Activated CD4-positive, alpha-beta T cell treated with anti-CD3 and anti-CD28 coated beads for 24 hours (primary cell): ENCODE measurements around the gene CDH9.

Experiments
- DNase-seq, 2 donors: peaks; one replicate each; pipeline ENCODE4 v3.0.0-alpha.2; 2020; ENCODE audit warnings: low read depth in 2 of 2

Gene CDH9, protein sequence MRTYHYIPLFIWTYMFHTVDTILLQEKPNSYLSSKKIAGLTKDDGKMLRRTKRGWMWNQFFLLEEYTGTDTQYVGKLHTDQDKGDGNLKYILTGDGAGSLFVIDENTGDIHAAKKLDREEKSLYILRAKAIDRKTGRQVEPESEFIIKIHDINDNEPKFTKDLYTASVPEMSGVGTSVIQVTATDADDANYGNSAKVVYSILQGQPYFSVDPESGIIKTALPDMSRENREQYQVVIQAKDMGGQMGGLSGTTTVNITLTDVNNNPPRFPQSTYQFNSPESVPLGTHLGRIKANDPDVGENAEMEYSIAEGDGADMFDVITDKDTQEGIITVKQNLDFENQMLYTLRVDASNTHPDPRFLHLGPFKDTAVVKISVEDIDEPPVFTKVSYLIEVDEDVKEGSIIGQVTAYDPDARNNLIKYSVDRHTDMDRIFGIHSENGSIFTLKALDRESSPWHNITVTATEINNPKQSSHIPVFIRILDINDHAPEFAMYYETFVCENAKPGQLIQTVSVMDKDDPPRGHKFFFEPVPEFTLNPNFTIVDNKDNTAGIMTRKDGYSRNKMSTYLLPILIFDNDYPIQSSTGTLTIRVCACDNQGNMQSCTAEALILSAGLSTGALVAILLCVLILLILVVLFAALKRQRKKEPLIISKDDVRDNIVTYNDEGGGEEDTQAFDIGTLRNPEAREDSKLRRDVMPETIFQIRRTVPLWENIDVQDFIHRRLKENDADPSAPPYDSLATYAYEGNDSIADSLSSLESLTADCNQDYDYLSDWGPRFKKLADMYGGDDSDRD

DNA sequence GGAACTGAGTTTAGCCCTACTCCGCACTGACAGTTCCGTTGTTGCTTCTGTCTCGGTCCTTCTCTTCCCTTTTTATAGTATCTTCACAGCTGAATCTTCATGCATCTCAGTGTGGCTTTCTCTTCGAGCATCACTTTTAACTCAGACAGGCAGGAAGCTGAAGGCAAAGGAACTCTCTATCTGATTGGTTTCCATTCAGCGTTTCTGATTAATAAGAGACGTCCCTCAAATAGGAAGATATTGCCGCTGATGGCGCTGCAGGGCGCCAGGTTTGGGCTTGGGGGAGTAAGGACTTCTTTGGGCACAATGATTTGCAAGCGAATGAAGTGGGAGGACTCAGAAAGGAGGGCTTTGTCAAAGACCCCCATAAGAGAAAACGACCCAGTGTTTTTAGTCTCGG lies at the start of gene CDH9:
CDH9 (minus strand) TSS at position 111 of the 400 bp plus-strand sequence. CDS start 50,253 bp downstream, outside the sequence.
- no peak for DNase-seq

DNA sequence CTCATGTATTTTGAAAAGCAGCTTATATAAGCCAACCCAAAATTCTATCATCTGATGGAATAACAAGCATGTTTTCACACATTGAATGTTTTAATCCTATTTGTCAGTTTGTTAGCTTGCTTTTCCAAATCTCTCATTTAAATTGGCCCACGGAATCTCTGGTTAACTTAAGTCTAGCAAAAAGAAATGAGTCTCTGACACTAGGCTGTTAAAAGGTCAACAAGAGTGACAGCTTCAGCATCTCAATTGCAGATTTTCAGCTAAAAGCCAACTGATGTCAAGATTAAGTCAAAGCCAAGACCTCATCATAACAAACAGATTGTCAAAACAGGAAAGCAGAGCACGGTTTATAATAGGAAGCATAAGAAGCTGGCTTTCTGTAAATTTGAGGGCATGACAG lies 49.4 kb upstream of the CDH9 start:
- DNase-seq: no peak

DNA sequence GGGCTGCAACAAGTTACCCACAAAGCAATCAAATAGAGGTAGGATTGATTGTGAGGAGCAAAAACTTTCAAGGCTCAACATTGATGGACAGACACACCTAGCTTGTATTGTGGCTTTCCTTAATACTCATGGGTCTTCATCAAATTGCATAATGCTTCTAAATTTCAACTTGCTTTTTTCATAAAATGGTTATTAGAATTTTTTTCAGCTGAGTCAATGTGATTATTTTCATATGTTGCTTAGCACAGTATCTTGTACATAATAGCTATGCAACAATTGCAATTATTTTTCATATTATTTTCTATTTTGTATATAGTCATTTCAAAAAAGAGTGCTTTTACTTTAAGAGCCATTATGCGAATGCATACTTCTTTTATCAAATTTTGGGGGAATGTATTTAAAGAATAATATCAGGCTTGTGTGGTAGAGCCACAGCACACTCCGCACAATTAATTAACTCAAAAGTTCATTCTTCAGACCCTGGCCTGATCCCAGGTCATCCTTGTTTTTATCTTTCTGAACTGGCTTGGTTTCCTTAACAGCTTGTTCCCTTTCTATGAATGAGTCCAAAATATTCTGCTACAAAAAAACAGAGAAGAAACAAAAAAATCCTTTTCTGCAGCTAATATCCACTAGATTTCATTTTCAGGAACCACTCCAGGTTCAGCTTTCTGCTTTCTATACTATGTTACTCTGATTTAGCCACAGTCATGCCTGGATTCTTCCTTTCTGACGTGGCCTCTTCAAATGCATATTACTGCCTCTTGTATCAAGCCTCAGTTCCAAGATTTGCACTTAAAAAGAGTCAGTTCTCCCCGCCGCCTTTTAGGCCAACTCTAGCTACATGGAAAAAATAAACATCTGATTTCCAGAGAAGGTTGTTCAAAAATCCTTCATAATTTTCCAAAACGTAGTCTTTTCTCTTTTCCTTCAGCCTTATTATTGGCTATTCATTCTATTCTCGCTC lies 45.3 kb upstream of the CDH9 start:
- no peak for DNase-seq

DNA sequence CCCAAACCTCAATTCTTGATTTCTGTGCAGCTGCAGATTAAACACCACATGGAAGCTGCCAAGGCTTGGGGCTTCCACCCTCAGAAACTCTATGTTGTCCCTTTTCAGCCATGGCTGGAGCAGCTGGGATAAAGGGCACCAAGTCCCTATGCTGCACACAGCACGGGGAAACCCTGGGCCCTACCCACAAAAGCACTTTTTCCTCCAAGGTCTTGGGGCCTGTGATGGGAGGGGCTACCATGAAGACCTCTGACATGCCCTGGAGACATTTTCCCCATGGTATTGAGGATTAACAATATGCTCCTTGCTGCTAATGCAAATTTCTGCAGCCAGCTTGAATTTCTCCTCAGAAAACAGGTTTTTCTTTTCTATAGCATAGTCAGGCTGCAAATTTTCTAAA lies 41.8 kb upstream of the CDH9 start:
- no peak for DNase-seq

DNA sequence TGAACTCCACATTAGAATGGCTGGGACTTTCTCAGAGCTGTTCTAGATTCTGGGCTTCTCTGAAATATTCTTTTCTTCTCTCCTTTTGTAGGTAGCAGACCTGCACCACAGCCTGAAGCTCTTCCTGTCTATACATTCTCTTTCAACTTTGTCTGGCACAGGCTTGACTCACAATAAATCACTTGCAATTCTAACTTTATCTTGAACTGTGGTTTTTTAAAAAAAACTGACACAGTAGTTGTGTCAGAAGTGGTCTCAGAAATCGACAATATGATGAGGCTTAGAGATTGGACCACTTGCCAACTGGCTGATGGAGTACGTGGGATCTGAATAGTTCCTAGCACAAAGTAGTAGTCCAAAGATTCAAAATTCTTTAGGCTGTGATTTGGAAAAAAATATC lies 24.1 kb upstream of the CDH9 start:
- DNase-seq: no peak

DNA sequence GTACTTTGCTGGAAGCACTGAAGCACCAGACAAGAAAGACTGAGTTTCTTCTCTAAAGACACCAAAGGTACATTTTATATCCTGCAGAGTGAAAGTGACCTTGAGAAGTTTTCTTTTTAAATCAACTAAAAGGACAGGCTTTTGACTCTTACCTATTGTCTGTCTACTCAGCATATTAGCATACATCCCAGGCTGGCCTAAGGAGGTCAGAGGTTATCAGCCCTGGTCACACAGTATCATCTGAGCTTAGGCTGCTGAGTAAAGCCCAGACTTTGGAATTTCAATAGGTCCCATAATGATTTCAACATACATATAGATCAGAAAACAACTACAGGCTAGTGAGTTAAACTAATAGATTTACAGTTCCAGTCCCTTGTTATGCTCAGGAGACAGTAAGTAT lies 10.1 kb upstream of the CDH9 start:
- no peak for DNase-seq

DNA sequence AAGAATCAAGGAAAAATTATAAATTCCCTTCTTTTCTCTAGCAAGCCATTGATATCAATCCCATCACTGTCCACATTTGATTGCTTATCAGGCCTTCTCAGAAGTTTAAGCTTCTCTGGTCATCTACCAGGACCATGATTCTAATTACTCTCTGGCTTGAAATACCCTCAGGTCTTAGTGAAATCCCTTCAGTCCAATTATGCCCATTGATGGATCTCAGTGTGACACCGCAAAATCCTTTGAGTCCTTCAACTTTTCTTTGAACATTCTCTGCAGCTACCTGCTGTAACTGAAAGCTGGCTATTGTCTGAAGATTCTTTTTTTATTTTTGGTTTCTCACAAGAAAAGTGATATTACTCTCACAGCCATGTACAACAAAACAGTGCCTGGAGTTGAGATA lies 3.0 kb upstream of the CDH9 start:
- DNase-seq: no peak

DNA sequence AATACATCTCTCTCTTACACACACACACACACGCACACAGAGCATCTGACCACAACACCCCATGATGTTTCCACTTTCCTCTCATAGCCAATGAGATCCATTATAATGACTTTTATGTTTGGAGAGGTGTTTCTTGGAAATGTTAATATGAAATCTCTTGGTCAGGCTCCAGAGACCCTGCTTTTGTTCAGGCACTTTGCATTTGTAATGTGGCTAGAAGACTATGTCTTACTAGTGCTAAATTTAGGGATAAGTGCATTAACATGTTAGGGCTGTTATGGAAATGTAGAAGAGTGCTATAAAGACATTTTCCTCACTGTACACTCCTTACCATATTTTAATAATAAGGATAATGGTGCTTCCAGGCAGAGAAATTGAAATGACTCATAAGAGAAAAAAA lies 3.8 kb downstream of the CDH9 start:
- no peak for DNase-seq

DNA sequence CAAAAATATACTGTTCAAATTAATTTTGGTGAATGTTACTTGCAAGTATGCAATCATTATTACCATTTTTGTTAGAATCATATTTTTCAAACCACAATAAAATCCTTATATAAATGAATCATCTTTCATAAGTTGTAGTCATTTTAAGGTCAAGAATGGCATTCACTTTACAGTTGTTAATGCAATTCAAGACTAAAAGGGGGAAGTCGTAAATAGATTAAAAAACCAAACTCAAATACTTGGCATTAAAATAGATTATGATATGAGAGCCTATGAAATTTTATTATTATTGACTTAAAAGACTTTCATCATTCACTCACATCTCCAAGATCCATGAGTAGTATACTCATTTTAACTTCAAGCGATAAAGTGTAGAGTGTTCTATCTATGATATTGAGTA lies 11.6 kb downstream of the CDH9 start:
- no peak for DNase-seq

DNA sequence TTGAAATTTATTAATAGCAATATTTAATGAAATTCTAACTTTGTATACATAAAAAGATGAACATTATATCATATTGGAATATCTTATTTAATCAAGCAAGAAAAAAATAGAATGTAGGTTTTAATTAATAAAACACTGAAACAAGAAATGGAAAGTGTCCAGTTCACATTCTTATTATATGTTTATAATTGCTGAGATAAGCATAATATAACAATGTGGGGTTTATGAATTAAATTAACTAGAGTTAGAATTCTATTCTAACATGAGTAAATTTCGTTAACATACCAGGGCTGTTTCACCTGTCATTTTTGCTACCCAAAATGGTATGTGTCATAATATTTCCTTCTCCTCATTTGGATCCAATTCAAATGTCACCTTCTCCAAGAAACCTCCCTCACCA lies 12.3 kb downstream of the CDH9 start:
- no peak for DNase-seq

DNA sequence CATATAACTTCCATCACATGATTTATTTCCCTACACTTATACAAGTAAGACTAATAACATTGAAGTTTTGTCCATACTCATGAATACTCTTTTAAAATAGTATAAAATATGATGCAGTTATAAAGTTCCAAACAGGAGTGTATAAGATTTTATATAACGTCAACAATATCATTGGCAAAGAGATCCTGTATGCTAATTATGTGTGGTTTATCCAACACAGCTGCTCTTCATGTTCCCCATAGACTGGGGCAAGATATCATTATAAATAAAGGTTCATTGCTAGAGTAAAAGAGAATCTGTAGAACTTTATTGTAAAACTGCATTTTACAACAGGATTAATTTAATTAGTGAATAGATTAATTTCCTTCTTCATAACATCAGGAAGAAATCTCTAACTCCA lies 16.9 kb downstream of the CDH9 start:
- no peak for DNase-seq

DNA sequence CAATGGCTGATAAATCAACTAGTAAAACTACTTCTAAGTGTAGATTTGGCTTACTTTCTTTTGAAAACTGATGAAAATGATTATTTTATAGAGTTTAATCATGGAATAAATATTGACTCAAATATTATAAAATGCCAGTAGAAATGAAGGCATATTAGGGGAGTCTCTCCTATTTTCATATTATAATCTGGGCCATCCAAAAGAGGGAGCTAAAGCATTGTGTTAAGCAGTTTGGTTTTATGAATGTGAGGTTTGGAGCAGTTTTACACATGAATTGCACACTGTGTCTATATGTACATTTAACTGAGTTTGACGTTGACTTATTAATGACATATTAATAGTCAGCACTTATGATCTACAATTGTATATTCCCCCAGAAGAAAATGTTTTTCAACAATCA lies 17.4 kb downstream of the CDH9 start:
- DNase-seq: no peak

DNA sequence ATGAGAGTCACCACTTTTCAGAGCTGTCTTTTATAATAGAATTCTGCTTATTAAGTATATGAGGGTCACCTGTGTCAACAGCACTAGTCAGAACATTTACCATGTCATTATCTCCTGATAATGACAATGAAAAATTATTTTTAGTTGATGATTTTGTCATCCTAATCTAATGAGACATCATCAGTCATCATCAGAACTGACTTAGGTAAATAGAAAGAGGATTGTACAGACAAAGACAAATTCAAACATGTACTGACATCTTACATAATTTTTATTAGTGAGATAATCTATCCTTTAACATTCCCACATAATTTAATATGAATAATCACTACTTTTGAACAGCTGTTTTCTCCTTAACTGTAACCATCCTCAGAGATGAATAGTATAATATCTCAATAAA lies 22.6 kb downstream of the CDH9 start:
- DNase-seq: no peak

DNA sequence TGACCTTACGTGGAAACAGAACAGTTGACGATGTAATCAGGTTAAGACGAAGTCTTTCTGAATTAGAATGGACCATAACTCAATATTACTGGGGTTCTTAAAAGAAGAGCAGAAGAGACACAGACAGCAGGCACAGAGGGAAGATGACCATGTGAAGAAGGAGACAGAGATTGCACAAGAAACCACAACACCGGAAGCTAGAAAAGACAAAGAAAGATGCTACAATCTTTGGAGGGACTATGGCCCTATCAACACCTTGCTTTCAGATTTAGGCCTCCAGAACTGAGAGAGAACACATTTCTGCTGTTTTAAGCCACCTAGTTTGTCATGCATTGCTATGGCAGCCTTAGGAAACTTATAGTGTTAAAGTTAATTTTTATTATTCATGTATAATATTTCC lies 27.1 kb downstream of the CDH9 start:
- DNase-seq: no peak

DNA sequence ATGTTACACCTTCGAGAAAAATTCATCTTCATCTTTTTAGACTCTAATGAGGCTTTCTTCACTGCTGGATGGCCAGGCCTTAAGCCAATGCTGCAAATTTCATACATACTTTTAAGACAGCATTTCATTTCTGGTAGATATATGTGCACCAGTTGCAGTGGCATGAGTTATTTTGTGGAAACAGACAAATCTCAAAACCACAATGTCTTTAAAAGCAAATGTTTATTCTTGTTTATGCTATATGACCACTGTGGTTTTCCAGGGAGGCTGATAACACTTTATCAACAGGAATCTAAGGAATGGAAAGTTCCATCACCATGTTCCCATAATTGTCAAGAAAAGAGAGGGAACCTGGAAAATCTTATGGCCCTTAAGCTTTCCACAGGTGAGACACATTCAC lies 27.7 kb downstream of the CDH9 start:
- no peak for DNase-seq

DNA sequence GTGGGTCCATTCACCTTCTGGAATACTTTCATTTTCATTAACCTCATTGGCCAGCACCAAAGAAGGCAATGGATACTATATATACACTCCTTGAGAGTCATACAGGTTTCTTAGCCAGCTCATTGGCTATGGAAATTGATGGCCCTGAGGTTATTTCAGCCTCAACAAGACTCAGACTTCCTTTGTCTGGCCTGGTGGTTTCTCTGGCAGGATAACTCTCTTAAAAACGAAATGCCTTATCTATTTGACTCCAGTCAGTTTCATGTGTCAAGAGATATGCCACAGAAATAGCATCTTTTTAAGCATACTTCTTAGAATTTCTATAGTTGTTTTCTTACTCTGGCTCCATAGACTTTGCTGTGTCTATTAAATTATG lies 28.9 kb downstream of the CDH9 start:
- no peak for DNase-seq

DNA sequence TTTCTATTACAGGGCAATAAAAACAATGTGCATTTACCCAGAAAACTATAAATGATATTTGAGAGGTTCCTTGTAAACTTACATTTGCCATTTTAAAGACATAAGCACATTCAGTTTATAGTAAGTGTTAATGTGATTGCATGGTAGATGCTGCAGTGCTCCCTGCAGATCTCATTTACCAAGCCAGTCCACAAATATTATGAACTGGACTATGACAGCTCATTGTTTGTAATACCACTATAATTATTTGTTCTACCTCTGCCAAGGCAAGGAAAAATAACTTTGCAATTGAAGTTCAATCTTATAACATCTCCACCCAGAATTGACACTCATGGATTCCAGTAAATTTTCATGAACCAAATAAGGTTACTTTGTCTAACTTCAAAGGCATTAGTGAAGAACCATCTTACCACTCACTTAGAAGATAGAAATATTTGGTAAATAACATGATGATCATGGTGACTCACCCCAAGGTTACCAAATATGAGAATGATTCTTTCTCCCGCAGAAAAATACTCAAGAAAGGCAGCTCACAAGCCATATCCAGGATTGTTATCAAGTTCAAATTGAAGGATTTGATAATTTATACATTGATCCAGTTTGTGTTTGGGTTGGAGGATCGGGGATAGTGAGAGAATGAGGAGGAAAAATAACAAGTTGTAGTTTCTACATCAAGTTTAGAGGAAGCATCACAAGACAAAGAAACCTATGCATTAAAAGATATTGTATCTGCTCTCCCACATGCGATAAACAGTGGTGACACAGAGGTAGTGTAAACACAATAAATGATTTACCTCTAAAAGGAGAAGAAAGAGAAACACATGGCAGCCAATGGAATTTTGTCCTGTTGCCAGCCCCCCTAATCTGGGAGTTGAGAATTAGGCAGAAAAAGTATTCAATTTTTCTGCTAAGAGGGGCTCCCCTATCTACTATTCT lies 29.5 kb downstream of the CDH9 start:
- no peak for DNase-seq

DNA sequence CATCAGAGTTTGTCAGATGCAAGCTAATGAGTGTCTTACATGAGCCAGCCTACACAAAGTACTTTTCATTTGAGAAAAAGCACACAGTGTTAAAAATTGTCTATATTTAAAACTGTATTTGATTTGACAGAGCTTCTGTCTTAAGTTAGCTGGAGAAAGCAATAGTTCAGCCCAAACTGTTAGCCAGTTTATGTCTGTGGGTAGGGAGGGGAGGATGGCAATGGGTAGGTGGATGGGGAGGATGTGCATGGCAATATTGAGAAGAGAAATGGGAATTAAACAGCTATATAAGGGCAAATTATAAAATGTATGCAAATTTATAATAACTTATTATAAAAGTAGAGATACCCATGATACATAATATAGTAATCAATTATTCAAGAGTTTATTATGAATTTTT lies 31.3 kb downstream of the CDH9 start:
- DNase-seq: no peak

DNA sequence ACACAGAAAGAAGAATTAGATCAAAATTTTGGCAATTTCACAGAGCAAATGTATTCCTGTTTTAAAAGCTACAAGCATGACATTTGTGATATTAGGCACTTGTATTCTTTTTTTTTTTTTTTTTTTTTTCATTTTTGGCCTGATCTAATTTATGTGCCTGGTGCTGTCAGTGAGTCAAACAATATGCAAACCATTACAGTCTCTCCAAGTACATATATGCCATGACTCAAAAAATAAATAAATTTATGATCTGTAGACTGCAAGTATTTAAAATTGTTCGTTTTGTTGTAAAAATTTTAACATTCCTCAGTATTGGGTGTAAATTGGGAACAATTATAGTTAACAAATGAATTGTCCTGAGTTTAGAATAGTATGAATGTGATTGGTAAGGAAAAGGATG lies 51.4 kb downstream of the CDH9 start:
- DNase-seq: no peak

DNA sequence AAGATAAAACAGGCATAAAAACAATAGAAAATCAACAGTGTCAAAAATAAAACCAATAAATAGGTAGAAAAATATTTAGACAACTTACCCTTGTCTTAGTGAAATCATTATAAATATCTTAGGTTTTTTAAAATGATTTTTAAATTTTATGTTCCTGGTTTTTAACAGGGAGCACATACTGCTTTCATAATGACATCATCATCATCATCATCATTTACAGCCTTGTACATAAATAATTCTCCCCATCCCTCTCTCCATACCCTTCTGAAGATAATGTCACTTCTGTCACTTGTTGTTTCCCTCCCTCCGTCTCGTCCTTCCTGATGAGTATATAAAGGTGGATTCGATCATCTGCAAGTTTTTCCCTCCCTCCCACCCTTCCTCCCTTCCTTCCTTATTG lies 56.6 kb downstream of the CDH9 start:
- no peak for DNase-seq

DNA sequence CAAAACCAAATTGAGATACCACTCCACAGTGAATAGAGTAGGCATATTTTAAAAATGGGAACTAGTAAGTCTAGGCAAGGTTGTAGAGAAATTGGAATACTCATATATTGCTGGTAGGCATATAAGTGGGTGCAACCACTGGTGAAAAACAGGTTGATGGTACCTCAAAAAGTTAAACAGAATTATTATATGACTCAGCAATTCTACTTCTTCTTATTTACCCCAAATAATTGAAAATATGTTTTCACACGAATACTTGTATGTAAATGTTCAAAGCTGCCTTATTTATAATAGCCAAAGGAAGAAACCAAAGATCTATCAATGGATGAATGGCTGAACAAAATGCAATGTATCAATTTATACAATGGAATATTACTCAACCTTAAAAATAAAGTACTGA lies 79.1 kb downstream of the CDH9 start:
- no peak for DNase-seq
